22Rv1 (cell line): Measurements from ENCODE around the gene NAALADL1.

Experiments
- CTCF ChIP-seq: fragments of 450-650 bp; IDR thresholded peaks from 2 replicates; pipeline ENCODE4 v1.5.1; 2017; ENCODE audit warnings: mild to moderate bottlenecking
- ZFX ChIP-seq: fragments of 450-650 bp; IDR thresholded peaks from 2 replicates; pipeline ENCODE4 v1.6.1; 2017; ENCODE audit warnings: antibody characterized with exemption, borderline replicate concordance

GRCh38 chr11:64996710-64997380 is 61.5 kb downstream of the NAALADL1 start, which contains the start of gene BATF2:
- peak; percentile 58 for TF ChIP-seq CTCF
- no peak for TF ChIP-seq ZFX
